Thymus (tissue), 11 donors: Measurements from ENCODE around the gene PRDM16. TPM values are rescaled to one million over a fixed set of nuclear protein-coding genes. Genes with fewer than 3 reads are reported as not detected.

ENCODE experiments used
- DNase-seq, 9 donors: peaks; one replicate each; pipeline ENCODE4 v3.0.0-alpha.2; 2013; ENCODE audit warnings: low spot score in 9 of 9, low read depth in 6 of 9, missing footprints in 1 of 9
- H3K27ac ChIP-seq, 2 donors: one replicate each; pipeline ENCODE4 v1.5.1; 2013; ENCODE audit warnings: control low read depth in 1 of 2, low read depth in 1 of 2, low read length in 1 of 2, mild to moderate bottlenecking in 1 of 2, moderate library complexity in 1 of 2
- H3K27me3 ChIP-seq, 2 donors: one replicate each; pipeline ENCODE4 v1.5.1; 2013; ENCODE audit warnings: low read length in 1 of 2; ENCODE audit not compliant: control insufficient read depth in 2 of 2, insufficient read depth in 1 of 2
- H3K36me3 ChIP-seq, 2 donors: one replicate each; pipeline ENCODE4 v1.5.1; 2013; ENCODE audit warnings: low read length in 1 of 2, mild to moderate bottlenecking in 1 of 2, moderate library complexity in 1 of 2; ENCODE audit not compliant: control insufficient read depth in 2 of 2, insufficient read depth in 2 of 2
- H3K4me1 ChIP-seq, 2 donors: one replicate each; pipeline ENCODE4 v1.5.1; 2013; ENCODE audit warnings: low read length in 2 of 2; ENCODE audit not compliant: control insufficient read depth in 2 of 2, insufficient read depth in 2 of 2
- H3K4me3 ChIP-seq, 2 donors: one replicate each; pipeline ENCODE4 v1.5.1; 2013; ENCODE audit warnings: low read length in 2 of 2, control low read depth in 1 of 2, mild to moderate bottlenecking in 1 of 2
- H3K9me3 ChIP-seq, 2 donors: one replicate each; pipeline ENCODE4 v1.5.1; 2013; ENCODE audit warnings: low read length in 1 of 2, mild to moderate bottlenecking in 1 of 2; ENCODE audit not compliant: control insufficient read depth in 2 of 2, insufficient read depth in 1 of 2
- WGBS: extraction: QIAGEN DNeasy Blood & Tissue Kit; methylation state at CpG from one replicate; pipeline ENCODE4 v1.1.7; 2013; 5-methylcytosine and 5-hydroxymethylcytosine counted together
- polyA plus RNA-seq: library from polyadenylated mRNA; stranded (reverse); fragments of 200-250 nt; gene quantifications from one replicate; pipeline ENCODE4 v1.2.3, GENCODE V29; 2013
- total RNA-seq: library from RNA; stranded (reverse); fragments of 120-200 nt; gene quantifications from one replicate; pipeline ENCODE4 v1.2.4, GENCODE V29; 2013
- donor health status: healthy.

PRDM16 gene
- total and polyA plus RNA-seq, 2 donors, result 0.09 to 0.55 TPM

GRCh38 chr1:3135073-3135702, 66.2 kb downstream of the PRDM16 start:
- WGBS, result 59% methylated on average over 29 of the region's 29 CpGs
- Histone ChIP-seq H3K36me3 (no peaks in the 10 kb centered on the region), H3K27me3 (peaks cover 0 to 30% of the 10 kb centered on the region in 2 donors), H3K4me1 (no peaks in the 10 kb centered on the region), H3K27ac (no peak overlapping the region), H3K9me3 (no peaks in the 10 kb centered on the region), H3K4me3 (no peak overlapping the region)
- DNase-seq, result no peak

DNA sequence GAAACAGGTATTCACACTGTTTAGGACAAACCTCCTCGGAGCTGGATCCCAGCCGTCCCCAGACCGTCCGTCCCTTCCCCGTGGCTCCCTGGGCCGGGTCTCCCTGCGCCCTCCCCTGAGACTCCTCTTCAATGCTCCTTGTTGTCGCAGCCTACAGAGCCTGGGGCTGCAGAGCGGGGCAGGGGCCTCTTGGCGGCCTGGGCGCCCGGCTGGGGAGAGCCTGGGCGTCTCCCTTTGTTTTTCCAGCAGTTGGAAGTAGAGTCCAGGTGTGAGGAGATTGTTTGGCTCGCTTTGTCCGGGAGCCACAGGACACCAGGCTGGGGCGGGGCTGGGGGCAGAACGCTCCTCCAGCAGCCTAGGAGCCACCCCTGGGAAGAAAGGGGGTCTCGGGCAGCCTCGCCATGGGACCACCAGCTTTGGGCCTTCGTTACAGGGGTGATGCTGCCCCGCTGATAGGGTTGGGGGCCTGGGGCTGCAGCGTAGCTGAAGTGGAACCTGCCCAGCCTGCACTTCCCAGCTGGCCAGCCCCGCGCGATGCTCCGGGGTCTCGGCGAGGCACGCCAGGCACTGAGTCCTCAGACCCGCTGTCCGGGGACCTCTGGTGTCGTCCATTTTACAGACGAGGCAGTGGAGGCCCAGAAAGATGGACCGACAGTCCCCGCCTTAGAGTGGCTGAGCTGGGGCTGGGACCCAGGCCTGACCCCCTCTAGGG, 66.9 kb downstream of the PRDM16 start:
- DNase-seq, result no peak
- H3K36me3 ChIP-seq, result no peaks in the 10 kb centered on the region

GRCh38 chr1:3136532-3136931, 67.5 kb downstream of the PRDM16 start:
- H3K9me3 ChIP-seq, result no peaks in the 10 kb centered on the region
- H3K4me1 ChIP-seq, result no peaks in the 10 kb centered on the region
- peaks cover 0 to 31% of the 10 kb centered on the region in 2 donors for H3K27me3 ChIP-seq
- DNase-seq, result no peak
- no peak overlapping the region for H3K27ac ChIP-seq
- no peaks in the 10 kb centered on the region for H3K36me3 ChIP-seq
- WGBS, result 89% methylated on average over 5 of the region's 5 CpGs
- no peak overlapping the region for H3K4me3 ChIP-seq

More for the DNA sequence above, 66.9 kb downstream of the PRDM16 start:
- 93% methylated on average over 35 of the region's 35 CpGs for WGBS
- no peak overlapping the region for H3K4me3 ChIP-seq
- no peaks in the 10 kb centered on the region for H3K9me3 ChIP-seq
- no peaks in the 10 kb centered on the region for H3K4me1 ChIP-seq
- H3K27ac ChIP-seq, result no peak overlapping the region
- peaks cover 0 to 32% of the 10 kb centered on the region in 2 donors for H3K27me3 ChIP-seq

GRCh38 chr1:3137111-3138100, 68.4 kb downstream of the PRDM16 start:
- H3K4me3 ChIP-seq, result no peak overlapping the region
- H3K9me3 ChIP-seq, result no peaks in the 10 kb centered on the region
- no peak for DNase-seq
- H3K36me3 ChIP-seq, result no peaks in the 10 kb centered on the region
- H3K27ac ChIP-seq, result no peak overlapping the region
- 92% methylated on average over 28 of the region's 28 CpGs for WGBS
- H3K4me1 ChIP-seq, result peaks cover 0 to 6% of the 10 kb centered on the region in 2 donors
- peaks cover 0 to 30% of the 10 kb centered on the region in 2 donors for H3K27me3 ChIP-seq

DNA sequence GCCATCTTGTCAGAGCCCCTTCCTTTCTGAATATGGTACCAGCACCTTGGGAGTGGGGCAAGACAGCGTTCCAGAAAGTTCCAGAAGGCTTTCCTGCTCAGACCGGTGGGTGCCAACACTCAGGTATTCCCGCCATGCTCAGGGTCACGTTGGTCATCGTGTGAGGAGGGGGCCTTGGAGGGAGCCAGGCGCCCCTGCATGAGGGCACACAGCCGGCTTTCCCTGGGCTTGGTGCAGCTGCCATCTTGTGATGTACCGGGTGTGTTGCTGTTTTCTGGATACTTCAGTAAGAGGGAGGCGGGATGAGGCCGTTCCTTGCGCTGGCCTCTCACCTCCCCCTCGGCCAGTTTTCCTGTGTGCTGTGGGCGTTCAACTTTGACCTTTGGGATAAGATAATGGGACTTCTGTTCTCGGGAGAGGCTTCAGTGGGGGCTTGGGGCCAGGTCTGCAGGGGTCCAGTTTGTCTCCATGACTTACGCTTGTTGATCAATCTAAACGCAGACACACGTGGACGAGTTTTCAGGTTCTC, 69.7 kb downstream of the PRDM16 start:
- peaks cover 0 to 28% of the 10 kb centered on the region in 2 donors for H3K27me3 ChIP-seq

DNA sequence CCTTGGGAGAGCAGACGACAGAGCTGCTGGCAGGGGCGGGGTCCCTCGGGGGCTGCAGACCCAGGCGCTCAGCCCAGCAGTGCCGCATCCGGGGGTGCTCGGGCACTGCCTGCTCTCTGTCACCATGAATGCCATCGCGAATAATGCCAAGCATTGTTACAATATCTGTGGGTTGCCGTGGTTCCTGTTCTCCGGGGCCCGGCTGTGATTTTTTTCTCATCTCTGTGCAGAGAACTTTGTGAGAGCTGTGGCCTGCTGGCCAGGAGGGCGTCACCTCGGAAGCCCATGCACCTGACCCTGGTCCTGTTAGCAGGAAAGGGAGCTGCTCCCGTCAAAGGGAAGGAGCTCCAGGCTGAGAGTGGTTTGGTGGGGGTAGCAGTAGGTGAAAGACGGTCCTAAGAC, 70.4 kb downstream of the PRDM16 start:
- Histone ChIP-seq H3K27ac (no peak overlapping the region), H3K4me3 (no peak overlapping the region), H3K9me3 (no peaks in the 10 kb centered on the region), H3K27me3 (peaks cover 0 to 22% of the 10 kb centered on the region in 2 donors), H3K36me3 (no peaks in the 10 kb centered on the region), H3K4me1 (peaks cover 0 to 7% of the 10 kb centered on the region in 2 donors)
- 93% methylated on average over 16 of the region's 16 CpGs for WGBS
- DNase-seq, result no peak

More for the DNA sequence above, 69.7 kb downstream of the PRDM16 start:
- Histone ChIP-seq H3K4me1 (peaks cover 0 to 7% of the 10 kb centered on the region in 2 donors), H3K27ac (no peak overlapping the region), H3K9me3 (no peaks in the 10 kb centered on the region), H3K36me3 (no peaks in the 10 kb centered on the region), H3K4me3 (no peak overlapping the region)
- no peak for DNase-seq
- 95% methylated on average over 18 of the region's 18 CpGs for WGBS

- no peak for DNase-seq
- no peak overlapping the region for H3K4me3 ChIP-seq
These were observed 70.9 kb downstream of the PRDM16 start for GRCh38 chr1:3139871-3140361.

DNA sequence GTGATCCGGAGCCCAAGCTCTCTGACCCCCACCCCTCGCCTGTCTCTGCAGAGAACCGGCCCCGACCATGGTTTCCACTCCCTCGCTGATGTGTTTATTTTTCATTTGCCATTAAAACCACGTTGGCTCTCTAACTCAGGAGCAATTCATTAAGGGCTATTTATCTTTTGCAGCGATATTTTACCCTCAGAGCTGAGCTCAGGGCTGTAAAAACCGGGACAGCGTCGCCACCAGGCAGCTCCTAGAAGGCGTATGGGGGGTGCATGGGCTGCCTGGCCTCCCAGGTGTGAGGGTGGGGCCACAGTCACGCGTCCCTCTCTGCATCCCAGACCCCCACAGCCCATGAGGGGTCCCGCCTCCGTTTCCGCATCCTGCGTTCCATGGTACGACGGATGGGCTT, 71.4 kb downstream of the PRDM16 start:
- H3K27me3 ChIP-seq, result peaks cover 0 to 14% of the 10 kb centered on the region in 2 donors
- no peak overlapping the region for H3K4me3 ChIP-seq
- peaks cover 0 to 7% of the 10 kb centered on the region in 2 donors for H3K4me1 ChIP-seq
- H3K36me3 ChIP-seq, result no peaks in the 10 kb centered on the region
- 95% methylated on average over 19 of the region's 19 CpGs for WGBS
- H3K27ac ChIP-seq, result no peak overlapping the region
- DNase-seq, result no peak
- no peaks in the 10 kb centered on the region for H3K9me3 ChIP-seq

More at GRCh38 chr1:3139871-3140361, 70.9 kb downstream of the PRDM16 start:
- peaks cover 0 to 7% of the 10 kb centered on the region in 2 donors for H3K4me1 ChIP-seq
- H3K27me3 ChIP-seq, result peaks cover 0 to 19% of the 10 kb centered on the region in 2 donors
- H3K9me3 ChIP-seq, result no peaks in the 10 kb centered on the region
- no peaks in the 10 kb centered on the region for H3K36me3 ChIP-seq
- H3K27ac ChIP-seq, result no peak overlapping the region
- 94% methylated on average over 26 of the region's 26 CpGs for WGBS
